Measurements from ENCODE around the gene ANXA9. TPM values are rescaled to one million over a fixed set of nuclear protein-coding genes. Genes with fewer than 3 reads are reported as not detected.

The ANXA9 gene, protein sequence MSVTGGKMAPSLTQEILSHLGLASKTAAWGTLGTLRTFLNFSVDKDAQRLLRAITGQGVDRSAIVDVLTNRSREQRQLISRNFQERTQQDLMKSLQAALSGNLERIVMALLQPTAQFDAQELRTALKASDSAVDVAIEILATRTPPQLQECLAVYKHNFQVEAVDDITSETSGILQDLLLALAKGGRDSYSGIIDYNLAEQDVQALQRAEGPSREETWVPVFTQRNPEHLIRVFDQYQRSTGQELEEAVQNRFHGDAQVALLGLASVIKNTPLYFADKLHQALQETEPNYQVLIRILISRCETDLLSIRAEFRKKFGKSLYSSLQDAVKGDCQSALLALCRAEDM
- total RNA-seq = under 1 TPM in 1 of 2 experiments, not detected in 1; 0.19 TPM

DNA sequence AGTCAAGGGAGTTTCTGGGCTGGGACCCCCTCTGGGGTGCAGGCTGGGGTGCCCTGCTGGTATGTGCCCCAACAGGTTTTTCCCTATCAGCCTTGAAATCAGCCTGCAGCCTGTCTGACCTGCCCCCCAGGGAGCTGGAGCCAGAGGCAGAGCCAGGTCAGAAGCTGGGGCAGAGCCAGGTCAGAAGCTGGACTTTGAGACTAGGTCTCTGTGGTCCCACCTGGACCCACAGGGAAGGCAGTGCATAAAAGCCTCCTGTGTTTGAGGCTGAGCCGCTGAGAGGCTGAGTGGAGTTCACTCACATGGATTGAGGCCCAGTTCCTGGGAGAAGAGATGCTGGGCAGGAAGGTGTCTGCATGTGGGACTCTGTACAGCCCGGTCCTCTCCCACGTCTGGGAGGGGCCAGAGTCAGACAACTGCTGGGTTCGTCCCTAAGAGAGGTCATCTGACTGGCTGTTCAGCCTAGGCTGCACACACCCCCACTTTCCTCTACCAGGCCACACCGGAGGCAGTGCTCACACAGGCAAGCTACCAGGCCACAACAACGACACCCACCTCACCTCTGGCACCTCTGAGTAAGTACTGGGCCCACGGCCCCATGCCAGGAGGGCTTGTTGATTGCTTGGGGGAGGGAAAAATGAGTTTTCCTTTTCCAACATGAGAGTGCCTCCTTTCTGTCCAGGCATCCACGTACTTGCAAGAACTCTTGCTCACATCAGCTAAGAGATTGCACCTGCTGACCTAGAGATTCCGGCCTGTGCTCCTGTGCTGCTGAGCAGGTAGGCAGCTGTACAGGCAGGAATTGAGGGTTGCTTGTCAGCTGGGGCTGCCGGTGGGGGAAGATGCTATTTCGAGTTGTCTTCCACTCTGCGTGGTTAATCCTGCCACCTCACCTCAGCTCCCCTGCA is at the start of gene ANXA9:
TSS of gene ANXA9 (plus strand) at position 488 of the 908 bp plus-strand sequence. CDS start 814 bp downstream, outside the sequence.
- Mint-ChIP-seq H3K9me3 (no peaks in the 10 kb centered on the region), H3K27me3 (no peaks in the 10 kb centered on the region), H3K4me1 (ENCODE audit: low read depth) (peaks cover 16% of the 10 kb centered on the region), H3K27ac (no peak within 1 kb of the TSS), H3K36me3 (no peaks in the 10 kb centered on the region), H3K4me3 (no peak within 1 kb of the TSS)
- ChIA-PET CTCF (interaction anchor here (1.0 to 12.0 kb wide), 5 partner anchors 12 to 66 kb away, joined by 4 to 222 read pairs (median 6); partner anchors contain the start of genes C1orf56 and MINDY1), POLR2A (interaction anchor here (1.2 kb wide), 1 partner anchor 11 kb away, joined by 3 read pairs; no protein-coding TSS in a partner anchor)
- DNase-seq = no peak
- intact Hi-C loops (cut with micrococcal nuclease) = no loop called here

DNA sequence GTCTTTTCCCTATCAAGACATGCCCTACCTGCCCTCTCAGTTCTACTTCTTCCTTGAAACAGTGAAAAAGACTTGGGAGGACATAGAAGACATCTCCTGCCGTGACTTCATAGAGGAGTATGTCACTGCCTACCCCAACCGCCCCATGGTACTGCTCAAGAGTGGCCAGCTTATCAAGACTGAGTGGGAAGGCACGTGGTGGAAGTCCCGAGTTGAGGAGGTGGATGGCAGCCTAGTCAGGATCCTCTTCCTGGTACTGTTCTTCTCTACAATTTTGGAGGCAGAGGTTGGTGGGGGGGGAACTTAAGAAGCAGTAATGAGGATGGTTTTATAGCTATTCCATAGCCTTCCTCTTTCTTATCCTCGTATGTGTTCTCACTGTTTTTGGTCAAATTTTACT is 37.2 kb upstream of the ANXA9 start:
- DNase-seq = no peak
- Mint-ChIP-seq H3K27ac (no peak overlapping the region), H3K4me3 (no peak overlapping the region), H3K4me1 (ENCODE audit: low read depth) (no peaks in the 10 kb centered on the region), H3K36me3 (peaks cover 47% of the 10 kb centered on the region), H3K9me3 (no peaks in the 10 kb centered on the region), H3K27me3 (no peaks in the 10 kb centered on the region)
- intact Hi-C loops (cut with micrococcal nuclease) = no loop called here
- ChIA-PET CTCF (no interaction called here), POLR2A (no interaction called here)

DNA sequence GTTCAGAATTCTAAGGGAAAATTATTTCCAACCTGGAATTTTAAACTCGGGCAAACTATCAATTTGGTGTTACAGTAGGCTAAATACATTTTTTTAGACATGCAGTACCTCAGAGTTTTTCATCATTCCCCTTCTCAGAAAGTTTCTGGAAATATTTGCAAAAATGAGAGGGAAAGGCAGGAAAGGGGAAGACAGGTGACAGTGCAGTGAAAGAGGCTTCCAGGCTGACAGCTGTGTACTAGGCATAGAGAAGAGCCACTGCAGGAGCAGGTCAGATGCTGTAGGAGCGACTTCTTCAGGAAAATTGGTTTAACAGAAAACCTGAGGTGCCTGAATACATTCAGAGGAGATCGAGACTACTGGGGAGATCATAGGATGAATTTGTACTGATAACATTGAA is 27.4 kb upstream of the ANXA9 start:
- no peak overlapping the region for H3K4me3 Mint-ChIP-seq
- H3K27me3 Mint-ChIP-seq = no peaks in the 10 kb centered on the region
- H3K36me3 Mint-ChIP-seq = peaks cover 40% of the 10 kb centered on the region
- peaks cover 9% of the 10 kb centered on the region for H3K4me1 Mint-ChIP-seq (ENCODE audit: low read depth)
- intact Hi-C loops (cut with micrococcal nuclease) = no loop called here
- H3K27ac Mint-ChIP-seq = no peak overlapping the region
- no peaks in the 10 kb centered on the region for H3K9me3 Mint-ChIP-seq
- ChIA-PET CTCF (no interaction called here), POLR2A (no interaction called here)
- no peak for DNase-seq

DNA sequence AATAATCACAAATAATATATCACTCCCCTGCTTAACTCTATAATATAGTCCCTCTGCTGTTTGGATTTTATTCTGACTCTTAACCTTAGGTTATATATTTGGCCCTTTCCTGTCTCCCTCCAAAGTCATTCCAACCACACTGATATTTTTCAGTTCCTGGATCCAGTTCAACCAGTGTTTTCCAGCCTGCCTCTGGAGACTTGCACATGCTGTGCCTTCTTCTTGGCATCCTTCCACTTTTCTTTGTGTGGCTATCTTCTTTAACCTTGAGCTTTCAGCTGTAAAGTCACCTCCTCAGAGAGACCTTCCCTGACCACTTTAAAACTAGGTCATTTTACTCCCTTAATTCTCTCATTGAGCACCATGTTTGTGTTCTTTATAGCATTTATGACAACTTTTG is 26.8 kb upstream of the ANXA9 start:
- ChIA-PET CTCF (no interaction called here), POLR2A (no interaction called here)
- H3K4me1 Mint-ChIP-seq (ENCODE audit: low read depth) = peaks cover 9% of the 10 kb centered on the region
- H3K27ac Mint-ChIP-seq = no peak overlapping the region
- H3K4me3 Mint-ChIP-seq = no peak overlapping the region
- no peak for DNase-seq
- no peaks in the 10 kb centered on the region for H3K9me3 Mint-ChIP-seq
- intact Hi-C loops (cut with micrococcal nuclease) = no loop called here
- no peaks in the 10 kb centered on the region for H3K27me3 Mint-ChIP-seq
- peaks cover 40% of the 10 kb centered on the region for H3K36me3 Mint-ChIP-seq

DNA sequence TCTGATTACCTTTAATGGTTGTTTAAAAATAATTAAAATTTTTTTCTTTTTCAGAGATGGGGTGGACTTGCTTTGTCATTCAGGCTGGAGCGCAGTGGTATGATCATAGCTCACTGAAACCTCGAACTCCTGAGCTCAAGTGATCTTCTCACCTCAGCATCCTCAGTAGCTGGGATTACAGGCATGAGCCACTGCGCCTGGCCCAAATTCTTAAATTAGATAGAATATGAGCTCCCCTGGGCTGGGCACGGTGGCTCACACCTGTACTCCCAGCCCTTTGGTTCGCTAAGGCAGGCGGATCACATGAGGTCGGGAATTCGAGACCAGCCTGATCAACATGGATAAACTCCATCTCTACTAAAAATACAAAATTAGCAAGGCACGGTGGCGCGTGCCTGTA is 24.4 kb upstream of the ANXA9 start:
- POLR2A ChIA-PET = no interaction called here
- intact Hi-C loops (cut with micrococcal nuclease) = no loop called here
- Mint-ChIP-seq H3K9me3 (no peaks in the 10 kb centered on the region), H3K4me1 (ENCODE audit: low read depth) (peaks cover 20% of the 10 kb centered on the region), H3K27ac (peak overlapping the region; percentile 77), H3K36me3 (peaks cover 39% of the 10 kb centered on the region), H3K4me3 (no peak overlapping the region), H3K27me3 (no peaks in the 10 kb centered on the region)
- CTCF ChIA-PET = interaction anchor here (0.7 to 1.3 kb wide), 3 partner anchors 22 to 92 kb away, joined by 3 to 4 read pairs (median 3); no protein-coding TSS in a partner anchor
- DNase-seq = no peak

DNA sequence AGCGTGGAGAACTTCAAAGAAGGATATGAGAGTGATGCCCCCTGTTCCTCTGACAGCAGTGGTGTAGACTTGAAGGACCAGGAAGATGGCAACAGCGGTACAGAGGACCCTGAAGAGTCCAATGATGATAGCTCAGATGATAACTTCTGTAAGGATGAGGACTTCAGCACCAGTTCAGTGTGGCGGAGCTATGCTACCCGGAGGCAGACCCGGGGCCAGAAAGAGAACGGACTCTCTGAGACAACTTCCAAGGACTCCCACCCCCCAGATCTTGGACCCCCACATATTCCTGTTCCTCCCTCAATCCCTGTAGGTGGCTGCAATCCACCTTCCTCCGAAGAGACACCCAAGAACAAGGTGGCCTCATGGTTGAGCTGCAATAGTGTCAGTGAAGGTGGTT is 21.4 kb upstream of the ANXA9 start:
- H3K4me3 Mint-ChIP-seq = no peak overlapping the region
- CTCF ChIA-PET = no interaction called here
- H3K4me1 Mint-ChIP-seq (ENCODE audit: low read depth) = peaks cover 20% of the 10 kb centered on the region
- intact Hi-C loops (cut with micrococcal nuclease) = no loop called here
- H3K36me3 Mint-ChIP-seq = peaks cover 46% of the 10 kb centered on the region
- no peak for DNase-seq
- no peaks in the 10 kb centered on the region for H3K27me3 Mint-ChIP-seq
- H3K9me3 Mint-ChIP-seq = no peaks in the 10 kb centered on the region
- H3K27ac Mint-ChIP-seq = no peak overlapping the region
- POLR2A ChIA-PET = no interaction called here

DNA sequence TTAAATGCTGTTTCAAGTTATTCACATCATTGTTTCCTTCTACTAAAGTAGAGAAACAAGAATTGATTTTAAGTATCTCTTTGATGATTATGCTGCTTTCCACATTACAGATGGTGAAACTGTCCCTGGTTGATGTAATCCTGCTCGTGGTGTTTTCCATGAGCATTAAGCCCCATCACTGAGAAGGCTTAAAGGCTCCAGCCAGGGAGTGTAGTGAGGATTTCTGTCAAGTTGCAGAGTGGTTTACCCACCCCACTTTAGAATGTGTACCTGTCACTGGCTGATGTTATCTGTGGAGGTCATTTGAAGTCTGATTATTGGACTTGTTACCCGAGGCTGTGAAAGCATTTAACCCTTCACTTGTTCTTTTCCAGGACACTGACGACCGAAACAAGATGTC is 20.3 kb upstream of the ANXA9 start:
- intact Hi-C loops (cut with micrococcal nuclease) = no loop called here
- Mint-ChIP-seq H3K4me1 (ENCODE audit: low read depth) (peaks cover 20% of the 10 kb centered on the region), H3K27ac (peak overlapping the region; percentile 79), H3K27me3 (no peaks in the 10 kb centered on the region), H3K4me3 (no peak overlapping the region), H3K36me3 (peaks cover 55% of the 10 kb centered on the region), H3K9me3 (no peaks in the 10 kb centered on the region)
- DNase-seq = no peak
- CTCF ChIA-PET = interaction anchor here (0.8 to 1.6 kb wide), 2 partner anchors 17 to 19 kb away, joined by 4 to 5 read pairs; no protein-coding TSS in a partner anchor
- POLR2A ChIA-PET = no interaction called here

DNA sequence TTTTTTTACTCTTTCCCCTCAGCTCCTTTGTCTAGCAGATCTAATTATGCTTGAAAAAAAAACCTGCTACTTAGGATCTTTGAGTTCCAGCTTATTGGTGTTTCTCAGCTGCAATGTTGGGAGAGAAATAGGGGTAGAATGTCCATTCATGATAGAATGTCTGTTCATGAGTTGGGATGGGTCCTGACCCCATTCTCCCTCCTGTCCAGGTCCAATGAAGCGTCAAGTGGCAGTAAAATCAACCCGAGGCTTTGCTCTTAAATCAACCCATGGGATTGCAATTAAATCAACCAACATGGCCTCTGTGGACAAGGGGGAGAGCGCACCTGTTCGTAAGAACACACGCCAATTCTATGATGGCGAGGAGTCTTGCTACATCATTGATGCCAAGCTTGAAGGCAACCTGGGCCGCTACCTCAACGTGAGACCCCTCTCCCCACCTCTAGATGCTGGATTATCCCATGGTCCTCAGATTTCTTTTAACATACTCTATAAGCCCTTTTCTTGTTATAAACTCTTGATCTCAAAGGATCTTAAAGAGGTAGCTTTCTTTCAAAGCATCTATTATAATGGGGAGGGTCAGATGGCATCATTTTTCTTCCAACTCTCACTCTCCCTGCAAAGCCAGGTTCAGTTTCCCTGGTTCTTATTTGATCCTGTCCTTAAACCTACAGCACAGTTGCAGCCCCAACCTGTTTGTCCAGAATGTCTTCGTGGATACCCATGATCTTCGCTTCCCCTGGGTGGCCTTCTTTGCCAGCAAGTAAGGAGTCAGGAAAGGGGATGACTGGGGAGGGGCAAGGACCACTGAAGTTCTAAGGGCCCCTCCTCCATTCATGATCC is 18.6 kb upstream of the ANXA9 start:
- Mint-ChIP-seq H3K27me3 (no peaks in the 10 kb centered on the region), H3K4me3 (no peak overlapping the region), H3K36me3 (peaks cover 64% of the 10 kb centered on the region), H3K9me3 (no peaks in the 10 kb centered on the region), H3K4me1 (ENCODE audit: low read depth) (peaks cover 11% of the 10 kb centered on the region), H3K27ac (peak overlapping the region; percentile 15)
- ChIA-PET CTCF (interaction anchor here (1.4 to 1.6 kb wide), 2 partner anchors 12 to 18 kb away, joined by 5 read pairs; no protein-coding TSS in a partner anchor), POLR2A (no interaction called here)
- intact Hi-C loops (cut with micrococcal nuclease) = no loop called here
- no peak for DNase-seq

DNA sequence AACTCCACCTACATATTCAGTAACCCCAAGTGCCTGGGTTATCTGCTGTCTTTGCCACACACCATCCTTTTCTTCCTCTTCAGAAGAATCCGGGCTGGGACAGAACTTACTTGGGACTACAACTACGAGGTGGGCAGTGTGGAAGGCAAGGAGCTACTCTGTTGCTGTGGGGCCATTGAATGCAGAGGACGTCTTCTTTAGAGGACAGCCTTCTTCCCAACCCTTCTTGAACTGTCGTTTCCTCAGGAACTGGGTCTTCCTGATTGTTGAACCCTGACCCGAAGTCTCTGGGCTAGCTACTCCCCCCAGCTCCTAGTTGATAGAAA is 18.0 kb upstream of the ANXA9 start:
- peaks cover 12% of the 10 kb centered on the region for H3K4me1 Mint-ChIP-seq (ENCODE audit: low read depth)
- no peaks in the 10 kb centered on the region for H3K27me3 Mint-ChIP-seq
- intact Hi-C loops (cut with micrococcal nuclease) = no loop called here
- POLR2A ChIA-PET = no interaction called here
- DNase-seq = no peak
- no peak overlapping the region for H3K27ac Mint-ChIP-seq
- no peak overlapping the region for H3K4me3 Mint-ChIP-seq
- H3K36me3 Mint-ChIP-seq = peaks cover 68% of the 10 kb centered on the region
- CTCF ChIA-PET = no interaction called here
- H3K9me3 Mint-ChIP-seq = no peaks in the 10 kb centered on the region

DNA sequence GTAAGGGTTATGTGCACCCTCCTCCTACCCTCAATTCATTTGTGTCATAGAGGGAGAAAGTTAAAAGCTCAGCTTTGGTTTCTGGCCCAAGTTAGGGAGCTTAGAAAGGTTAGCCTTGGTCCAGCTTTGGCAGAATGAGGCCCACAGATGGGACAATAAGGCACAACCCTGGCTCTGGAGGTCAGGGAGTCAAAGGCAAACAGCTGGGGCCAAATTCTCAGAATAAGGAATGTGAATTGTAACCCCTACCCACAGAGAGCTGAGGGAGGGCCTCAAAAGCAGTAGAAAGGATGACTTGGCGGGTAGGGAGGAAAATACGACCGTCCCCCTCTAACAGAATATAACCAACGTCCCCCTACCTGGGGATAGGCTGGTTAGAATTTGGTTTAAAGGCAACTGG is 16.5 kb upstream of the ANXA9 start:
- Mint-ChIP-seq H3K4me3 (no peak overlapping the region), H3K27me3 (no peaks in the 10 kb centered on the region), H3K9me3 (no peaks in the 10 kb centered on the region), H3K4me1 (ENCODE audit: low read depth) (peaks cover 21% of the 10 kb centered on the region), H3K36me3 (peaks cover 60% of the 10 kb centered on the region), H3K27ac (no peak overlapping the region)
- intact Hi-C loops (cut with micrococcal nuclease) = no loop called here
- DNase-seq = no peak
- ChIA-PET POLR2A (interaction anchor here (0.9 to 1.0 kb wide), 2 partner anchors 8 to 39 kb away, joined by 3 read pairs; partner anchors contain the start of gene SETDB1), CTCF (interaction anchor here (1.0 to 1.4 kb wide), 4 partner anchors 14 to 191 kb away, joined by 3 to 6 read pairs (median 4); partner anchors contain the start of gene TNFAIP8L2)

DNA sequence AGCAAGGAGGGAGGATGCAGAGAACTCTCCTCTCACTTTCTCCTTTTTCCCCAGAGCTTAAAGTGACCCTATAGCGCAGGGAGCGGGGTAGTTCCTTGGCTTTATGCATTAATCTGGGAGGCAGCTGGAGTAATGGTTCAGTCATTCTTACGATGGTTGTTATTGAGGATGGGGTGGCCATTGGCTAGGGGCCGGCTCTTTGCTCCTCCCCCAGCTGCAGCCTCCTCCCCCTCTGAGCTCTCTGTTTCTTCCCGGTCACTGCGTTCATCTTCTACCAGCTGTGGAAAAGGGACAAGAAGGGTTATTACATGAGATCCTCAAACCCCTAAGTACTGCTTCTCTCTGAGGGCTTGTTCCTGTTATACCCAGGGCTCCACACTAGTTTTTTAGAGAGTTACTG is 16.1 kb upstream of the ANXA9 start:
- no peak for DNase-seq
- H3K27ac Mint-ChIP-seq = peak overlapping the region; percentile 23
- ChIA-PET CTCF (interaction anchor here (0.6 to 1.4 kb wide), 4 partner anchors 13 to 33 kb away, joined by 3 to 6 read pairs (median 4); no protein-coding TSS in a partner anchor), POLR2A (interaction anchor here (0.9 to 1.0 kb wide), 2 partner anchors 8 to 40 kb away, joined by 3 read pairs; partner anchors contain the start of gene SETDB1)
- H3K9me3 Mint-ChIP-seq = no peaks in the 10 kb centered on the region
- H3K4me3 Mint-ChIP-seq = no peak overlapping the region
- intact Hi-C loops (cut with micrococcal nuclease) = no loop called here
- no peaks in the 10 kb centered on the region for H3K27me3 Mint-ChIP-seq
- H3K4me1 Mint-ChIP-seq (ENCODE audit: low read depth) = peaks cover 25% of the 10 kb centered on the region
- peaks cover 59% of the 10 kb centered on the region for H3K36me3 Mint-ChIP-seq

Measured in activated CD4-positive, alpha-beta memory T cell treated with anti-CD3 and anti-CD28 coated beads for 36 hours (primary cell).